Jurkat, Clone E6-1 (cell line): Measurements from ENCODE around the gene CHI3L2.

Experiments used
- DNase-seq: peaks from one replicate; pipeline ENCODE4 v3.0.0-alpha.2; 2011; ENCODE audit warnings: low read depth, low spot score
- H3K4me3 ChIP-seq: 2 replicates; pipeline ENCODE4 v1.5.1; 2011; ENCODE audit warnings: mild to moderate bottlenecking, low read length, control low read depth, moderate library complexity

The CHI3L2 gene

GRCh38 chr1:111279144-111279543 lies 51.6 kb downstream of the CHI3L2 start:
- H3K4me3 ChIP-seq: no peak overlapping the region
- DNase-seq: peak; percentile 54

DNA sequence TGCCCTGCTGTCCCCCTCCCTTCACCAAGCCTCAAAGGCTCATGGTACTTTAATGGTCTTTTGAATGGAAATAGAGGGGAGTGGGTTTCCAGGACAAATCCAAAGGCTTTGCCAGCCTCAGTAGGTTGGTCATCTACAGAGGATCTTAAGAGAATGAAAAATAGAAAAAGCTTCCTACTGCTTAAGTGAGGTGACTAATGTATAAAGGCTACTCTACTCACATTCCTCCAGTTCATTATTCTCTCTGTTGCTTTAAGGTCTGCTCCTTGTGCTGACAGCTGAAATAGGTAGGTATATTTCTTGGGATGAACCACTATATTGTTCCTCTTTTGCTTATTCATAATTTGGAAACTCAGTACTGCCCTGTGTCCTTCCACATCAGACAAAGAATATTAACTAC lies 52.8 kb downstream of the CHI3L2 start:
- no peak overlapping the region for H3K4me3 ChIP-seq
- DNase-seq: no peak

DNA sequence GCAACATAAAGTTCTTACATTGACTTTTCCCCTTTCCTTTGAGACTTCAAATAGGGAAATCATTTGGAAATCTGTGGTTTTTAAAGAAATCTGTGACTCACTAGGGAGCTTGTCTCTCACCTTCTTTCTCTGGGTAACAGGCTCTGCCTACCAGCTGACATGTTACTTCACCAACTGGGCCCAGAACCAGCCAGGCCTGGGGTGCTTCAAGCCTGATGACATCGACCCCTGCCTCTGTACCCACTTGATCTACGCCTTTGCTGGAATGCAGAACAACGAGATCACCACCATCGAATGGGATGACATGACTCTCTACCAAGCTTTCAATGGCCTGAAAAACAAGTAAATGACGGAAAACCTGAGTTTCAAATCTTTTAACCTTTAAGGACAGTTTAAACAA lies 53.9 kb downstream of the CHI3L2 start:
- no peak for DNase-seq

GRCh38 chr1:111283838-111284237 lies 56.3 kb downstream of the CHI3L2 start:
- no peak overlapping the region for H3K4me3 ChIP-seq
- no peak for DNase-seq

More for the DNA sequence above, 53.9 kb downstream of the CHI3L2 start:
- H3K4me3 ChIP-seq: no peak overlapping the region

DNA sequence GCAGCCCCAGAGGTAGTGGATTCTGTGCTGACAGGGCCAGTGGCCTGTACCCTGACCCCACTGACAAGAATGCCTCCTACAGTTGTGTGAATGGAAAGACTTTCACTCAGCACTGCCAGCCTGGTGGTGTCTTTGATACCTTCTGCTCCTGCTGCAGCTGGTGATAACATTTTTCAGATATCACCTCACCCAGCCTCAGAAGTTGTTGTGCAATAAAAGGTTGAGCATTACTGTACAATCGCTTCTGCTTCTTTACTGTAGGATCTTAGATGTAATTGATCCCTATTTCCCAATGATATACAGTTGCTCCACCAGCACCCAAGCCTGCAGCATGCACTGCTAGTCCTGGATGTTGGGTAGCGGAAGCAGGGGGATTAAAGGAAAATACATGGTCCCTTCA lies 58.4 kb downstream of the CHI3L2 start:
- peak; percentile 8 for DNase-seq
- H3K4me3 ChIP-seq: no peak overlapping the region

DNA sequence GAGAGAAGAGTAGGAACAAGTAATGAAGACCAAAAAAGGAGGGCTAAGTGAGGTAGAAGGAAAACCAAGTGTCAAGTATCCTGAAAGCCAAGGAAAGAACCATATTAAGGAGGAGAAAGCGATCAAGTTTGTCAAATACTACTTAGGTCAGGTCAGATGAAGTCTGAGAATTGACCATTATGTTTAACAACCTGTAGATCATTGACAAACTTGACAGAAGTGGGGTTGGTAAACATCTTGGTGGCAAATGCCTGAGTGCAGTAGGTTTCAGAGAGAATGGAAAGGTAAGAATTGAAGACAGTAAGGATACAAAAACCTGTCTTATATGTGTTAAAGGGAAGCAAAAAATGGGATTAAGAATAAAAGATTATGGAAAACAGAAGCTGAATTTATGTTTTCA lies 59.4 kb downstream of the CHI3L2 start:
- no peak overlapping the region for H3K4me3 ChIP-seq
- DNase-seq: no peak

DNA sequence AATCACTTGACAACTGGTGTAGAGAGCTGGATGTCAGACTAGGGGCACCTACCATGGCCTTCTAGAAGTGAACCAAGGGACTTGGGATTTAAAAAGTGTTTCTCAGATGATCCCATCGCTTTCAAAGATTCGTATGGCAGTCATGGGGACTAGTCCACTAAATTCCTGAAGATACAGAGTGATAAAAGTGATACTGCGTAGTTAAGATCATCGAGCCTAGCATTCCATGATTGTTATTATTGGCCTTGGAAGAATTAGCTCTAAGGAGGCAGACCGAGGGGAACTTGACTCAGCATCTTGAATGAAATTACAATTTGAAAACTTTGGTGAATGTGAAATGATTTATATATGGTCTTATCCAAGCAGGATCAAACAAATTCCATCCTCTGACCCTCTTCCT lies 61.9 kb downstream of the CHI3L2 start:
- no peak for DNase-seq
- no peak overlapping the region for H3K4me3 ChIP-seq

DNA sequence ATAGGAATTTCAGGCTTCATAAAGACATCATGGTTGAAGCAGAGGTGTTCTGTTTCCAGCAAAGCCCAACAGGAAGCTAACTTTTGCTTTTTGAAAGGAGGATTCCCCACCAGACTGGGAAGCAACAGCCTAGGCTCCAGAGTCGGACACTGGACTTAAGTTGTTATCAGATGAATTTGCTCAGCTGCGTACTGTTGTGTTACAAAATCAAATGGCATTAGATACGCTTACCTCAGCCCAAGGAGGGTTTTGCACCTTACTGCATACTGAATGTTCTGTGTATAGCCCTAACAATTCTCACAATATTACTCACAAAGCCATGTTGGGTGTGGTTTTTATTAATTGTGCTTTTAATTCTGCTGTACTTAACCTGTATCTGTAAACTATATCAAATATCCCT lies 62.6 kb downstream of the CHI3L2 start:
- H3K4me3 ChIP-seq: no peak overlapping the region
- no peak for DNase-seq

GRCh38 chr1:111290630-111291029 lies 63.1 kb downstream of the CHI3L2 start, which contains the start of gene CHIA:
TSS of gene CHIA (plus strand) at chr1:111290851. CDS start at chr1:111310468, 19,617 bp downstream.
- no peak within 1 kb of the TSS for H3K4me3 ChIP-seq
- no peak for DNase-seq
